A549 treated with DMSO at 1 μM for 4 hours (cell line): ENCODE results near the gene TAS2R4. TPM values are rescaled to one million over a fixed set of nuclear protein-coding genes. Genes with fewer than 3 reads are reported as not detected.

Experiments
- total RNA-seq: library from RNA; stranded (reverse); fragments of 200-300 nt; extraction: Qiagen RNA extraction; gene quantifications from 5 replicates; pipeline ENCODE4 v1.2.3, GENCODE V29; 2022; ENCODE audit warnings: low read depth

TAS2R4 gene
- total RNA-seq: 0.12 to 0.33 TPM (median 0.13 TPM) in 5 replicates

GRCh38 chr7:141776374-141776773 lies at the start of gene TAS2R4:
TAS2R4 (plus strand) TSS chr7:141776674; CDS start chr7:141778489, 1,815 bp downstream.

GRCh38 chr7:141737836-141738591 lies 38.5 kb upstream of the TAS2R4 start, which contains the start of gene SSBP1:
SSBP1 (plus strand) TSS chr7:141738358; CDS start chr7:141739167, 809 bp downstream.

GRCh38 chr7:141763797-141764196 lies 12.7 kb upstream of the TAS2R4 start, which contains the start of gene TAS2R3:
TAS2R3 (plus strand) TSS chr7:141764097; CDS start chr7:141764159, 62 bp downstream.

GRCh38 chr7:141789917-141790316 lies 13.4 kb downstream of the TAS2R4 start, which contains the start of gene TAS2R5:
TAS2R5 (plus strand) TSS chr7:141790217; CDS start chr7:141790362, 145 bp downstream.

Other genes with a start within 250 kb of the TAS2R4 start
- 26.8 to 30.7 TPM (median 29.8 TPM) in 5 replicates for gene AGK, start 225.3 kb upstream of the TAS2R4 start, total RNA-seq
- gene DENND11, start 74.5 kb upstream of the TAS2R4 start, total RNA-seq: 6.4 to 8.4 TPM (median 7.7 TPM) in 5 replicates
- gene WEE2, start 68.3 kb upstream of the TAS2R4 start, total RNA-seq: not detected in 5 replicates
- 282 to 332 TPM (median 295 TPM) in 5 replicates for gene SSBP1, start 38.3 kb upstream of the TAS2R4 start, total RNA-seq
- gene TAS2R3, start 12.6 kb upstream of the TAS2R4 start, total RNA-seq: 0.07 TPM in 1 of 5 replicates, not detected in the others
- 0.37 to 0.81 TPM (median 0.46 TPM) in 4 of 5 replicates, not detected in the other for gene TAS2R5, start 13.5 kb downstream of the TAS2R4 start, total RNA-seq
- not detected in 5 replicates for gene PRSS37, start 64.8 kb downstream of the TAS2R4 start, total RNA-seq
- not detected in 5 replicates for gene OR9A4, start 139.7 kb downstream of the TAS2R4 start, total RNA-seq
- not detected in 5 replicates for gene CLEC5A, start 170.3 kb downstream of the TAS2R4 start, total RNA-seq
- not detected in 5 replicates for gene TAS2R38, start 197.1 kb downstream of the TAS2R4 start, total RNA-seq
- gene MGAM, start 219.2 kb downstream of the TAS2R4 start, total RNA-seq: 0.32 to 0.44 TPM (median 0.40 TPM) in 5 replicates